HFF-Myc (cell line): ENCODE results near the gene COX10.
"Not testable (repeated sequence)": the region's sequence is repeated elsewhere in the genome, so short reads cannot be mapped to it uniquely, and the experiment has no call there.

Source experiments
- DNase-seq: peaks from one replicate; pipeline ENCODE4 v3.0.0-alpha.2; 2011; ENCODE audit warnings: low read depth; ENCODE audit errors: extremely low read depth
- H3K4me3 ChIP-seq: replicated peaks from 2 replicates; pipeline ENCODE4 v1.5.1; 2011; ENCODE audit warnings: low read depth, mild to moderate bottlenecking, control low read depth, low read length
- TF ChIP-seq, protein P1 (sequence below): IDR thresholded peaks from 2 replicates; pipeline ENCODE4 v1.5.1; 2012; ENCODE audit warnings: mild to moderate bottlenecking, low read depth, low read length, control low read depth; ENCODE audit errors: missing control alignments

COX10 gene

DNA sequence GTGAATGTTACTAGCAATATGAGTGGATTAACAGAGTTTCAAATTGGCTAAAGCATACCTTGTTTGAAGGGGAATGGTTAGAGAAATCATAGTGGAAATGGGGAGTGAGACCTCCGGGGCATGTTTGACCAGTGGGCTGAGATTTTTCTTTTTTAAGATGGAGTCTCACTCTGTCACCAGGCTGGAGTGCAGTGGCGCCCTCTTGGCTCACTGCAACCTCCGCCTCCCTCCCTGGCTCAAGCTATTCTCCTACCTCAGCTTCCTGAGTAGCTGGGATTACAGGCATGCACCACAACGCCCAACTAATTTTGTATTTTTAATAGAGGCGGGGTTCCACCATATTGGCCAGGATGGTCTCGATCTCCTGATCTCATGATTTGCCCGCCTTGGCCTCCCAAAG is 157.7 kb downstream of the COX10 start:
- DNase-seq: no peak
- no peak overlapping the region for H3K4me3 ChIP-seq
- TF ChIP-seq, protein P1, sequence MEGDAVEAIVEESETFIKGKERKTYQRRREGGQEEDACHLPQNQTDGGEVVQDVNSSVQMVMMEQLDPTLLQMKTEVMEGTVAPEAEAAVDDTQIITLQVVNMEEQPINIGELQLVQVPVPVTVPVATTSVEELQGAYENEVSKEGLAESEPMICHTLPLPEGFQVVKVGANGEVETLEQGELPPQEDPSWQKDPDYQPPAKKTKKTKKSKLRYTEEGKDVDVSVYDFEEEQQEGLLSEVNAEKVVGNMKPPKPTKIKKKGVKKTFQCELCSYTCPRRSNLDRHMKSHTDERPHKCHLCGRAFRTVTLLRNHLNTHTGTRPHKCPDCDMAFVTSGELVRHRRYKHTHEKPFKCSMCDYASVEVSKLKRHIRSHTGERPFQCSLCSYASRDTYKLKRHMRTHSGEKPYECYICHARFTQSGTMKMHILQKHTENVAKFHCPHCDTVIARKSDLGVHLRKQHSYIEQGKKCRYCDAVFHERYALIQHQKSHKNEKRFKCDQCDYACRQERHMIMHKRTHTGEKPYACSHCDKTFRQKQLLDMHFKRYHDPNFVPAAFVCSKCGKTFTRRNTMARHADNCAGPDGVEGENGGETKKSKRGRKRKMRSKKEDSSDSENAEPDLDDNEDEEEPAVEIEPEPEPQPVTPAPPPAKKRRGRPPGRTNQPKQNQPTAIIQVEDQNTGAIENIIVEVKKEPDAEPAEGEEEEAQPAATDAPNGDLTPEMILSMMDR: no peak

DNA sequence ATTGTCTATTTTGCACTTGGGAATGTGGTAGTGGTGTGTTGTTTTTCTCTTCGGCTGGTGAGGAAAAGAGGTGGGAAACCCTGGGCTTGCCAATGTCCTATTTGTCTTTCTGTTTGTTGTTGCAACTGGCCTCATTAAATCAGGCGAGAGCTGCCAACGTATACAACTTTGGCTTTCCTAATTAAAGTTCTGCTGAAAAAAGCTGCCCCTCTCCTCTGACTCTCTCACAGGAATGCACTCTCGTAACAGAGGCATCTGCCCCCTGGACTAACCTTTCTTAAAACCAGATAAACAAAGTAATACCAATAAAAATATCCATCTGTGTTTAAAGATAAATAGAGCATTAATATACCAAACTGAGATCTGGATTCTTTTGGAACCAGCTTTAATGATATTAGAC is 159.6 kb downstream of the COX10 start:
- H3K4me3 ChIP-seq: no peak overlapping the region
- DNase-seq: peak; percentile 49
- TF ChIP-seq, protein P1: no peak

DNA sequence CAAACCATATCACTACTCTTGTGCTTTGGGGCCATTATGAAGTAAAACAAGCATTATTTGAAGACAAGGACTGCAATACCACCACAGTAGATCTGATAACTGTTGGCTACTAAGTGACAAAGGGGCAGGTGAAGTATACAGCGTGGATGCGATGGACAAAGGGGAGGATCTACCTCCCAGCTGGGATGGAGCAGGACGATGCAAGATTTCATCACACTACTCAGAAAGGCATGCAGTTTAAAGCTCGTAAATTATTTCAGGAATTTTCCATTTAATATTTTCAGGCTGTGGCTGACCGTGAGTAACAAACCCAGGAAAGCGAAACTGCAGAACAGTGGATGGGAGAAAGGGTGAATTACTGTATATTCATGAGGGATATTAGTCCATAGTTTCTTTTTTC is 161.9 kb downstream of the COX10 start:
- DNase-seq, H3K4me3 ChIP-seq: not testable (repeated sequence)

DNA sequence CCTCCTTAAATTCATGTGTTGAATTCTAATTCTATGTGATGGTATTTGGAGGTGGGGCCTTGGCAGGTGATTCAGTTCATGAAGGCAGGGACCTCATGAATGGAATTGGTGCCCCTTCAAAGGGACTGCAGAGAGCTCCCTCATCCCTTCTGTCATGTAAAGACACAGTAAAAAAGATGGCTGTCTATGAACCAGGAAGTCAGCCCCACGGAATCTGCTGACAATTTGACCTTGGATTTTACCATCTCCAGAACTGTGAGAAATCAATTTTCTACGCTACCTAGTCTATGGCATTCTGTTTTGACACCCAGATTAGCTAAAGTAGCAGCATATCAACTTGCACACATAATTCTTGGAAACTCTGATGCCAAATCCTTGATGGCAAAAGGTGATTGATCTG is 165.7 kb downstream of the COX10 start:
- not testable (repeated sequence) for DNase-seq, H3K4me3 ChIP-seq

DNA sequence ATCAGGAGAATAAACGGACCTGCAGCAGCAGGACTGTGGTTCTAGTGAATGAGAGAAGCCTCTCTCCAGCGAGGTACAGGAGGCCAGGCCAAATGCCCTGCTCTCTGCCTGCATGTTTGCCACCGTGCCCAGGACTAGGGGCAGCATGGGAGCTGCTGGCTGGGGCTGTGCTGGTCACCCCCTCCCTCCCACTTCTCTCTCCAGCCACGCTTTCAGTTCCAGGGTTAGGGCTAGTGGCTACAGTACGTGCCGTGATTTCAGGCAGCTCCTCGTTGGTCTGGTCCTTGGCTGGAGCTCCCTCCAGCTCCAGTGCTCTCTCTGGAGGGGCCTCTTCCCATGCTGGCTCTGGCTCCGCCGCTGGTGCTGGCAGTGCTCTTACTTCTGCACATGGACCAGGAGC is 166.7 kb downstream of the COX10 start:
- DNase-seq, H3K4me3 ChIP-seq: not testable (repeated sequence)

DNA sequence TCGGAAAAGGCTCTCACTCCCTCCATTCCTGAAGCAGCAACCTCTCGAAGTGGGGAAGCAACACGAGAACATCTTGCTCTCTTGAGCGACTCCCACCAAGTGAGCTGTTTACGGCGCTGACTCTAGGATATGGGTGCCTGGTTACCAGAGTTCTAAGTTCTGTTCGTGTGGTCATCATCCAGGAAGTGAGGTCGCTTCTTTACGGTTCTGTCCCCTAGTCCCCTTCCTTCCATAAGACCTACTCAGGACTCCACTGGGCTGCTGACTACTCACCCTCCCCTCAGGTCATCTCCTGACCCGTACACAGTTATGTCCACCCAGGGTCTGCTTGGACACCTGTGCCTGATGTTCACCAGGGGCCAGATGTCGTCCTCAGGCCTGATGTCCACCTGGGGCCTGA is 167.5 kb downstream of the COX10 start, which contains the start of gene CDRT15:
Gene CDRT15, minus strand, starts transcription at position 101 of the 400 bp plus-strand sequence. Its CDS starts 29 bp downstream, at position 72.
- H3K4me3 ChIP-seq, DNase-seq: not testable (repeated sequence)

DNA sequence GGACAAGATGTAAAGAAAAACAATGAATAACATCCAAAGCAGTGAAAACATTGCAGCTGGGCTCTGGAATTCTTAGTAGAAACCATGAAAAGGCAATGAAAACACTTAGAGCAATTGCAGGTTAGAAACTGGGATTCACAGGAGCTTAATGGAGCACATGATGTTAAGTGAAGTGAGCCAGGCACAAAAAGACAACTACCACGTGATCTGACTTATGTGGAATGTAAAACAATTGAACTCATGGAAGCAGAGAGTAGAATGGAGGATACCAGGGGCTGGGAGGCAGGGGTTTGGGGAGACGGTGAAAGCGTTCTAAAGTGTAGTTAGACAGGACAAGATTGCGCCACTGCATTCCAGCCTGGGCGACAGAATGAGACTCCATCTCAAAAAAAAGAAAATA is 170.0 kb downstream of the COX10 start:
- DNase-seq, H3K4me3 ChIP-seq: not testable (repeated sequence)

DNA sequence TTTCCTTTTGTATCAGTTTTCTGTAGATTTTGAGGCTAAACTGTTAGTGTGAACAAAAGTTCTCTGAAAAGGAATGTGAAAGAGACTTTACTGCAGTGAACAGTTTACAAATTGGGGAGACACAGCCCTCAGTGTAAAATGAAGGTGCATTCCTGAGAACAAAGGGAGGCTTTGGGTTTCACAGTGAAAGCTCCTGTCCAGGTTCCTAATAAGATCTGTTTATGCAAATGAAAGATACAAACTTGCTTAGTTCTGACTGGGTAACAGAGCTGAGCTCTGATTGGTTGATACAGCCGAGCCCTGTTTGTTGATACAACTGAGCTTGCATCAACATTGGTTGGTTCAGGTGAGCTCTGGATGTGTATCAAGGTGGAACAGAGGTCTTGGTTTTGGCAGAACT is 175.7 kb downstream of the COX10 start:
- no peak for DNase-seq
- TF ChIP-seq, protein P1: no peak
- no peak overlapping the region for H3K4me3 ChIP-seq

DNA sequence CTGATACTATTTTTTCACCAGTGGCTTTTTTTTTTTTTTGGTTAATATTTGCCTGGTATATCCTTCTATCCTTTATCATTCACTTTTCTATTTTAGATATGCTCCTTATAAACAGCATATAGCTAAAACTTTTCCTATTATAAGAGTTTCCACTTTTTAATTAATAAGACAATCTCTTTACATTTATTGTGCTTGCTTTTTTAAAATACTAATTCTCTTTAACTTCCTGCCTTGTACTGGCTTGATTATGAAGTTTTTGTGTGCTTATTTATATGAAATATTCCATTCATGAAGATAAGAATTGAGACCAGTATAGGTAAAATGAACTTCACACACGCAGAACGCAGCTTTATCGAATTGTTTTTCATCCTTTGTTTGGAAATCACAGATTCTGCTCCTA is 176.3 kb downstream of the COX10 start:
- TF ChIP-seq, protein P1: no peak
- H3K4me3 ChIP-seq: no peak overlapping the region
- no peak for DNase-seq
